Keratinocyte (primary cell): ENCODE measurements around the gene LPA.

Source experiments
- EZH2 ChIP-seq: IDR thresholded peaks from one replicate; pipeline ENCODE4 v1.6.1; 2012; ENCODE audit warnings: inconsistent platforms, mild to moderate bottlenecking, low read length, moderate library complexity
- TF ChIP-seq, protein P1 (sequence below), 3 experiments: IDR thresholded peaks in 1 of 3; conservative IDR thresholded peaks in 1 of 3; optimal IDR thresholded peaks in 1 of 3; 2 replicates in 2 of 3; 3 replicates in 1 of 3; pipeline versions ENCODE3 to v1.5.1; 2011; ENCODE audit warnings: low read length in 3 of 3, mild to moderate bottlenecking in 3 of 3, moderate library complexity in 2 of 3, control low read depth in 1 of 3, inconsistent platforms in 1 of 3; ENCODE audit not compliant: insufficient read depth in 2 of 3; ENCODE audit errors: extremely low read depth in 1 of 3

DNA sequence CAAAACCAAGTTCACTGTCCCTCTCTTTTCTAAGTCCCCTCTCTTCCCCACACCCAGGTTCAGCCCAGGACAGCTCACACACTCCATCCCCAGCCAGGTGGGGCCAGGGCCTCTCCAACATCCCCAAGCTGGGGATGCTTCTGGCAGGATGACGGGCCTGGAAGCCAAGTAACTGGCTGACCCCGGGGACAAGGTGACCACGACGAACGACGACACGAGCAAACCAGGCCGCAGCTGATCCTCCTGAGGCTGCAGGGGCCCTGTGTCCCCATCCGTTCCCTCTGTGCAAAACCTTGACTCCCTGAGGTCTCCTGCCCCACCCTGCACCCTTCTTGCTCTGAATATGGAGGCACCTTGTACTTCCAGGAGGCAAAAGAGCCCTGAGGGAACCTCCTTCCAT lies 26.4 kb upstream of the LPA start:
- no peak for TF ChIP-seq EZH2
- TF ChIP-seq, protein P1, sequence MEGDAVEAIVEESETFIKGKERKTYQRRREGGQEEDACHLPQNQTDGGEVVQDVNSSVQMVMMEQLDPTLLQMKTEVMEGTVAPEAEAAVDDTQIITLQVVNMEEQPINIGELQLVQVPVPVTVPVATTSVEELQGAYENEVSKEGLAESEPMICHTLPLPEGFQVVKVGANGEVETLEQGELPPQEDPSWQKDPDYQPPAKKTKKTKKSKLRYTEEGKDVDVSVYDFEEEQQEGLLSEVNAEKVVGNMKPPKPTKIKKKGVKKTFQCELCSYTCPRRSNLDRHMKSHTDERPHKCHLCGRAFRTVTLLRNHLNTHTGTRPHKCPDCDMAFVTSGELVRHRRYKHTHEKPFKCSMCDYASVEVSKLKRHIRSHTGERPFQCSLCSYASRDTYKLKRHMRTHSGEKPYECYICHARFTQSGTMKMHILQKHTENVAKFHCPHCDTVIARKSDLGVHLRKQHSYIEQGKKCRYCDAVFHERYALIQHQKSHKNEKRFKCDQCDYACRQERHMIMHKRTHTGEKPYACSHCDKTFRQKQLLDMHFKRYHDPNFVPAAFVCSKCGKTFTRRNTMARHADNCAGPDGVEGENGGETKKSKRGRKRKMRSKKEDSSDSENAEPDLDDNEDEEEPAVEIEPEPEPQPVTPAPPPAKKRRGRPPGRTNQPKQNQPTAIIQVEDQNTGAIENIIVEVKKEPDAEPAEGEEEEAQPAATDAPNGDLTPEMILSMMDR (optimal IDR thresholded peaks at IDR 0.05 in 1 of 3, IDR thresholded peaks at IDR 0.05 in 1 of 3, conservative IDR thresholded peaks at IDR 0.05 in 1 of 3; ENCODE audit: extremely low read depth in 1 of 3, insufficient read depth in 2 of 3, low read length in 3 of 3) = no peak
